ENCODE data around the gene INO80. TPM values are rescaled to one million over a fixed set of nuclear protein-coding genes. Genes with fewer than 3 reads are reported as not detected.
"Not testable (repeated sequence)": the region's sequence is repeated elsewhere in the genome, so short reads cannot be mapped to it uniquely, and the experiment has no call there.

The INO80 gene
- total RNA-seq, 1 experiment from 2014 or later, result 14.8 TPM

- in situ Hi-C loops (cut with HindIII; ENCODE audit: low pct_unique_long_range_greater_than_20kb, low sequenced_read_pairs), result no loop called here
- no peak for DNase-seq (ENCODE audit: low read depth, low spot score)
Measured at GRCh38 chr15:40988156-40988555, 127.9 kb downstream of the INO80 start.

- DNase-seq (ENCODE audit: low read depth, low spot score), result no peak
- in situ Hi-C loops (cut with HindIII; ENCODE audit: low pct_unique_long_range_greater_than_20kb, low sequenced_read_pairs), result no loop called here
Measured at GRCh38 chr15:40986820-40987219, 129.3 kb downstream of the INO80 start.

- DNase-seq (ENCODE audit: low read depth, low spot score), result no peak
- in situ Hi-C loops (cut with HindIII; ENCODE audit: low pct_unique_long_range_greater_than_20kb, low sequenced_read_pairs), result no loop called here
Measured at GRCh38 chr15:40985541-40986330, 130.3 kb downstream of the INO80 start.

- DNase-seq (ENCODE audit: low read depth, low spot score), result no peak
- in situ Hi-C loops (cut with HindIII; ENCODE audit: low pct_unique_long_range_greater_than_20kb, low sequenced_read_pairs), result no loop called here
Measured at GRCh38 chr15:40984964-40985363, 131.1 kb downstream of the INO80 start.

GRCh38 chr15:40984406-40984805 is 131.7 kb downstream of the INO80 start:
- no peak for DNase-seq (ENCODE audit: low read depth, low spot score)
- in situ Hi-C loops (cut with HindIII; ENCODE audit: low pct_unique_long_range_greater_than_20kb, low sequenced_read_pairs), result no loop called here

GRCh38 chr15:40982855-40983254 is 133.2 kb downstream of the INO80 start:
- DNase-seq (ENCODE audit: low read depth, low spot score), result no peak
- in situ Hi-C loops (cut with HindIII; ENCODE audit: low pct_unique_long_range_greater_than_20kb, low sequenced_read_pairs), result no loop called here

- no peak for DNase-seq (ENCODE audit: low read depth, low spot score)
- in situ Hi-C loops (cut with HindIII; ENCODE audit: low pct_unique_long_range_greater_than_20kb, low sequenced_read_pairs), result no loop called here
Measured at GRCh38 chr15:40981186-40981585, 134.9 kb downstream of the INO80 start.

GRCh38 chr15:40978562-40978961 is 137.5 kb downstream of the INO80 start:
- in situ Hi-C loops (cut with HindIII; ENCODE audit: low pct_unique_long_range_greater_than_20kb, low sequenced_read_pairs), result no loop called here
- DNase-seq (ENCODE audit: low read depth, low spot score), result no peak

- no peak for DNase-seq (ENCODE audit: low read depth, low spot score)
- in situ Hi-C loops (cut with HindIII; ENCODE audit: low pct_unique_long_range_greater_than_20kb, low sequenced_read_pairs), result no loop called here
Measured at GRCh38 chr15:40978141-40978540, 137.9 kb downstream of the INO80 start.

GRCh38 chr15:40976819-40977218 is 139.3 kb downstream of the INO80 start:
- DNase-seq (ENCODE audit: low read depth, low spot score), result no peak
- in situ Hi-C loops (cut with HindIII; ENCODE audit: low pct_unique_long_range_greater_than_20kb, low sequenced_read_pairs), result no loop called here

GRCh38 chr15:40974879-40975278 is 141.2 kb downstream of the INO80 start:
- in situ Hi-C loops (cut with HindIII; ENCODE audit: low pct_unique_long_range_greater_than_20kb, low sequenced_read_pairs), result no loop called here
- no peak for DNase-seq (ENCODE audit: low read depth, low spot score)

GRCh38 chr15:40969363-40969762 is 146.7 kb downstream of the INO80 start:
- in situ Hi-C loops (cut with HindIII; ENCODE audit: low pct_unique_long_range_greater_than_20kb, low sequenced_read_pairs), result no loop called here
- DNase-seq (ENCODE audit: low read depth, low spot score), result no peak

GRCh38 chr15:40968290-40969085 is 147.6 kb downstream of the INO80 start:
- in situ Hi-C loops (cut with HindIII; ENCODE audit: low pct_unique_long_range_greater_than_20kb, low sequenced_read_pairs), result no loop called here
- DNase-seq (ENCODE audit: low read depth, low spot score), result no peak

GRCh38 chr15:40964634-40965033 is 151.4 kb downstream of the INO80 start:
- in situ Hi-C loops (cut with HindIII; ENCODE audit: low pct_unique_long_range_greater_than_20kb, low sequenced_read_pairs), result no loop called here

GRCh38 chr15:40964006-40964405 is 152.1 kb downstream of the INO80 start:
- no peak for DNase-seq (ENCODE audit: low read depth, low spot score)
- in situ Hi-C loops (cut with HindIII; ENCODE audit: low pct_unique_long_range_greater_than_20kb, low sequenced_read_pairs), result no loop called here

More at GRCh38 chr15:40964634-40965033, 151.4 kb downstream of the INO80 start:
- DNase-seq (ENCODE audit: low read depth, low spot score), result no peak

GRCh38 chr15:40963201-40963600 is 152.9 kb downstream of the INO80 start:
- no peak for DNase-seq (ENCODE audit: low read depth, low spot score)
- in situ Hi-C loops (cut with HindIII; ENCODE audit: low pct_unique_long_range_greater_than_20kb, low sequenced_read_pairs), result no loop called here

GRCh38 chr15:40962317-40962716 is 153.8 kb downstream of the INO80 start:
- in situ Hi-C loops (cut with HindIII; ENCODE audit: low pct_unique_long_range_greater_than_20kb, low sequenced_read_pairs), result not testable (repeated sequence)

GRCh38 chr15:40961740-40962139 is 154.3 kb downstream of the INO80 start:
- in situ Hi-C loops (cut with HindIII; ENCODE audit: low pct_unique_long_range_greater_than_20kb, low sequenced_read_pairs); DNase-seq (ENCODE audit: low read depth, low spot score): not testable (repeated sequence)

More at GRCh38 chr15:40962317-40962716, 153.8 kb downstream of the INO80 start:
- not testable (repeated sequence) for DNase-seq (ENCODE audit: low read depth, low spot score)

- no peak for DNase-seq (ENCODE audit: low read depth, low spot score)
- in situ Hi-C loops (cut with HindIII; ENCODE audit: low pct_unique_long_range_greater_than_20kb, low sequenced_read_pairs), result no loop called here
Measured at GRCh38 chr15:40960925-40961324, 155.2 kb downstream of the INO80 start.

Data from SK-MEL-5 (cell line).